MM.1S (cell line): ENCODE results near the gene UTS2B.

Source experiments
- EZH2 ChIP-seq: fragments of 300-600 bp; sonication (generic); optimal IDR thresholded peaks from 2 replicates; pipeline ENCODE3; 2017; ENCODE audit warnings: low read depth, mild to moderate bottlenecking, antibody characterized with exemption, low read length, mixed read lengths
- EZH2phosphoT487 ChIP-seq: fragments of 300-600 bp; sonication (generic); IDR thresholded peaks from 2 replicates; pipeline ENCODE4 v1.6.1; 2018; ENCODE audit warnings: antibody characterized with exemption, low read length
- TF ChIP-seq, protein P1 (sequence below): fragments of 300-600 bp; sonication (generic); IDR thresholded peaks from 2 replicates; pipeline ENCODE4 v1.5.1; 2016; ENCODE audit warnings: antibody characterized with exemption, low read length, mixed read lengths

DNA sequence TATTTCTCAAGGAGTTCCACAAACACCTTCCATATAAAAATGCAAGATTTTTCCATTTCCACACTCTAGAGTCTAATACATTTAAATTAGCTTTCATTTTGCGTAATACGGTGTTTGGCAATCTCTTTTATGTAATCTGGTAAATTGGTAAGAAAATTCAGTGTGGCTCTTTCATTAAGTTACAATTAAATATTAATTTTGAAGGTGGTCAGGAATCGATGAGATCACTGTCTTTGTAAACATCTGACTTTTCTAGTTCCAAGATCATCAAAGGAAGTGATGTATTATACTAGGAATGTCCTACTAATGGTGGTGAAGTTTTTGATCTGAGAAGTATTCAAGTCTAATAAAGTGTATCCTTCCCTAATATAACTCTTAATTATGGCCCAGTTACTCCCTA, 1.1 kb upstream of the UTS2B start:
- TF ChIP-seq EZH2phosphoT487 (no peak), EZH2 (no peak)
- TF ChIP-seq, protein P1, sequence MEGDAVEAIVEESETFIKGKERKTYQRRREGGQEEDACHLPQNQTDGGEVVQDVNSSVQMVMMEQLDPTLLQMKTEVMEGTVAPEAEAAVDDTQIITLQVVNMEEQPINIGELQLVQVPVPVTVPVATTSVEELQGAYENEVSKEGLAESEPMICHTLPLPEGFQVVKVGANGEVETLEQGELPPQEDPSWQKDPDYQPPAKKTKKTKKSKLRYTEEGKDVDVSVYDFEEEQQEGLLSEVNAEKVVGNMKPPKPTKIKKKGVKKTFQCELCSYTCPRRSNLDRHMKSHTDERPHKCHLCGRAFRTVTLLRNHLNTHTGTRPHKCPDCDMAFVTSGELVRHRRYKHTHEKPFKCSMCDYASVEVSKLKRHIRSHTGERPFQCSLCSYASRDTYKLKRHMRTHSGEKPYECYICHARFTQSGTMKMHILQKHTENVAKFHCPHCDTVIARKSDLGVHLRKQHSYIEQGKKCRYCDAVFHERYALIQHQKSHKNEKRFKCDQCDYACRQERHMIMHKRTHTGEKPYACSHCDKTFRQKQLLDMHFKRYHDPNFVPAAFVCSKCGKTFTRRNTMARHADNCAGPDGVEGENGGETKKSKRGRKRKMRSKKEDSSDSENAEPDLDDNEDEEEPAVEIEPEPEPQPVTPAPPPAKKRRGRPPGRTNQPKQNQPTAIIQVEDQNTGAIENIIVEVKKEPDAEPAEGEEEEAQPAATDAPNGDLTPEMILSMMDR, result no peak
